Adrenal gland (tissue), 5 donors: ENCODE measurements around the gene NPEPL1.

Source experiments
- POLR2A ChIP-seq, 2 donors: fragments of 450-650 bp; IDR thresholded peaks; one replicate each; pipeline ENCODE4 v1.6.1; 2017; ENCODE audit warnings: antibody characterized with exemption in 2 of 2, mild to moderate bottlenecking in 2 of 2, moderate library complexity in 1 of 2
- TF ChIP-seq, protein P1 (sequence below), 6 experiments: fragments of 450-650 bp in 4 of 6; fragments of 200-600 bp in 2 of 6; sonication (generic) in 1 of 6; IDR thresholded peaks; 1 replicate in 5 of 6; 2 replicates in 1 of 6; pipeline versions ENCODE4 v1.5.1 to v1.8.0; 2016 to 2021; ENCODE audit warnings: antibody characterized with exemption in 6 of 6, mild to moderate bottlenecking in 2 of 6, moderate library complexity in 1 of 6
- donor health status: DM: no; HTN: no; CAD: no.

DNA sequence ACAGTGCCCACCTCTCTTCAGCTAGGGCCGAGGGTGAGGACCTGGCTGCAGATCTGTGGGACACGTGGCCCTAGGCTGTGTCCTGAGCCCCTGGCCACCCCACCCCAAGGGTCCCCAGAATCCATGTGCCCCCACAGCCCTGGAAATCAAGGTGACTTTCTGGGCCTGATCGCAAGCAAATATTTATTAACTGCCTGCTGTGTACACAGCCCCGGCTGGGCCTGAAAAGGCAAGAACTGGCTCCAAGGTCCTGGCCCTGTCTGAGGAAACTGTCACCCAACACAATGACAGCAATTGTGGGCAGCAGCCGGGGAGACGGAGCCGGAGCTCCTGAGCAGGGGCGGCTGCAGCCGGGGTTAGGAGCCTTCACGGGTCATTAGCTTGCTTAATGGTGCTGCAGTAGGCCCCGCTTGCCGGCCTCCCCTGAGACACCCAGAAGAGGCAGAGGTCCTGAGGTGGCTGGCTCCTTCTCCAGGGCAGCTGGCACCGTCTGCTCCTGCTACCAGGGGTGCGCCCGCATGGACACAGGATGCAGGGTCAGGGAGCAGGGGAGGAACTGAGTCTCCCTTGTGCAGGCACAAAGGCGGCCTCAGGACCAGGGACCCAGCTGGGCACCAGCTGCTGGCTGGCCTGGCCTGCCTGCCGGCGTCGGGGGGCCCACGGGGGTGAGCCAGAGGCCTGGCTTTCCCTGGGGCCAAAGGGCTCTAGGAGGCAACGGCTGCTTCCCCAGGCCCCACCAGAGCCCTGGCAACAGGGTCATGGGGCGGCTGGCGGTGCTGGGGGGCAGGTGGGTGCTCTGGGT lies 24.1 kb downstream of the NPEPL1 start:
- TF ChIP-seq, protein P1, sequence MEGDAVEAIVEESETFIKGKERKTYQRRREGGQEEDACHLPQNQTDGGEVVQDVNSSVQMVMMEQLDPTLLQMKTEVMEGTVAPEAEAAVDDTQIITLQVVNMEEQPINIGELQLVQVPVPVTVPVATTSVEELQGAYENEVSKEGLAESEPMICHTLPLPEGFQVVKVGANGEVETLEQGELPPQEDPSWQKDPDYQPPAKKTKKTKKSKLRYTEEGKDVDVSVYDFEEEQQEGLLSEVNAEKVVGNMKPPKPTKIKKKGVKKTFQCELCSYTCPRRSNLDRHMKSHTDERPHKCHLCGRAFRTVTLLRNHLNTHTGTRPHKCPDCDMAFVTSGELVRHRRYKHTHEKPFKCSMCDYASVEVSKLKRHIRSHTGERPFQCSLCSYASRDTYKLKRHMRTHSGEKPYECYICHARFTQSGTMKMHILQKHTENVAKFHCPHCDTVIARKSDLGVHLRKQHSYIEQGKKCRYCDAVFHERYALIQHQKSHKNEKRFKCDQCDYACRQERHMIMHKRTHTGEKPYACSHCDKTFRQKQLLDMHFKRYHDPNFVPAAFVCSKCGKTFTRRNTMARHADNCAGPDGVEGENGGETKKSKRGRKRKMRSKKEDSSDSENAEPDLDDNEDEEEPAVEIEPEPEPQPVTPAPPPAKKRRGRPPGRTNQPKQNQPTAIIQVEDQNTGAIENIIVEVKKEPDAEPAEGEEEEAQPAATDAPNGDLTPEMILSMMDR (IDR thresholded peaks at IDR 0.05): no peak
- TF ChIP-seq POLR2A (IDR thresholded peaks at IDR 0.05): no peak
